Measurements from ENCODE around the gene MYPOP.
A peak's percentile ranks its signal among the peaks of the same experiment; 100 is the strongest.

The MYPOP gene

GRCh38 chr19:45911291-45911690 lies 8.9 kb upstream of the MYPOP start:
- TF ChIP-seq CTCF (IDR thresholded peaks at IDR 0.05; ENCODE audit: low read depth, low read length) = no peak
- no peak for DNase-seq (ENCODE audit: low read depth in 2 of 2)
- no peak overlapping the region for H3K4me3 ChIP-seq (replicated peaks in 1 of 2; ENCODE audit: low read depth in 2 of 2, low read length in 2 of 2)

DNA sequence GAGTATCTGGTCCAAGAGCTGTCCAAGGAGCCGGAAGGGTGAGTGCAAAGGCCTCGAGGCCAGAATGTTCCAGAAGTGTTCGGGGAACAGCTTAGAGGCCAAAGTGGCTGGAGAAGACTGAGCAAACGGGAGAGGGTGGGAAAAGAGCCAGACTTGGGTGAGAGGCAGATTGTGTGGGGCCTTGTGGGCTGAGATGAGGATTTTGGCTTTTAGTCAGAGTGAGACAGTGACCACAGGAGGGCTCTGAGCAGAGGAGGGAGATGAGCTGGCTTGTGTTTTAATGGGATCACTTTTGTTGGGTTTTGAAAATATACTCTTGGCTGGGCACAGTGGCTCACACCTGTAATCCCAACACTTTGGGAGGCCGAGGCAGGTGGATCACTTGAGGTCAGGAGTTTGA lies 6.5 kb upstream of the MYPOP start:
- DNase-seq (ENCODE audit: low read depth in 2 of 2) = peak in 1 of 2 donors; percentile 28
- no peak for TF ChIP-seq CTCF (IDR thresholded peaks at IDR 0.05; ENCODE audit: low read depth, low read length)
- no peak overlapping the region for H3K4me3 ChIP-seq (replicated peaks in 1 of 2; ENCODE audit: low read depth in 2 of 2, low read length in 2 of 2)

GRCh38 chr19:45906221-45906620 lies 3.8 kb upstream of the MYPOP start:
- H3K4me3 ChIP-seq (replicated peaks in 1 of 2; ENCODE audit: low read depth in 2 of 2, low read length in 2 of 2) = no peak overlapping the region
- DNase-seq (ENCODE audit: low read depth in 2 of 2) = peak; percentile 42 to 79
- TF ChIP-seq CTCF (IDR thresholded peaks at IDR 0.05; ENCODE audit: low read depth, low read length) = no peak

- H3K4me3 ChIP-seq (replicated peaks in 1 of 2; ENCODE audit: low read depth in 2 of 2, low read length in 2 of 2) = no peak overlapping the region
- TF ChIP-seq CTCF (IDR thresholded peaks at IDR 0.05; ENCODE audit: low read depth, low read length) = no peak
- no peak for DNase-seq (ENCODE audit: low read depth in 2 of 2)
These were observed 2.6 kb upstream of the MYPOP start for GRCh38 chr19:45905011-45905410.

DNA sequence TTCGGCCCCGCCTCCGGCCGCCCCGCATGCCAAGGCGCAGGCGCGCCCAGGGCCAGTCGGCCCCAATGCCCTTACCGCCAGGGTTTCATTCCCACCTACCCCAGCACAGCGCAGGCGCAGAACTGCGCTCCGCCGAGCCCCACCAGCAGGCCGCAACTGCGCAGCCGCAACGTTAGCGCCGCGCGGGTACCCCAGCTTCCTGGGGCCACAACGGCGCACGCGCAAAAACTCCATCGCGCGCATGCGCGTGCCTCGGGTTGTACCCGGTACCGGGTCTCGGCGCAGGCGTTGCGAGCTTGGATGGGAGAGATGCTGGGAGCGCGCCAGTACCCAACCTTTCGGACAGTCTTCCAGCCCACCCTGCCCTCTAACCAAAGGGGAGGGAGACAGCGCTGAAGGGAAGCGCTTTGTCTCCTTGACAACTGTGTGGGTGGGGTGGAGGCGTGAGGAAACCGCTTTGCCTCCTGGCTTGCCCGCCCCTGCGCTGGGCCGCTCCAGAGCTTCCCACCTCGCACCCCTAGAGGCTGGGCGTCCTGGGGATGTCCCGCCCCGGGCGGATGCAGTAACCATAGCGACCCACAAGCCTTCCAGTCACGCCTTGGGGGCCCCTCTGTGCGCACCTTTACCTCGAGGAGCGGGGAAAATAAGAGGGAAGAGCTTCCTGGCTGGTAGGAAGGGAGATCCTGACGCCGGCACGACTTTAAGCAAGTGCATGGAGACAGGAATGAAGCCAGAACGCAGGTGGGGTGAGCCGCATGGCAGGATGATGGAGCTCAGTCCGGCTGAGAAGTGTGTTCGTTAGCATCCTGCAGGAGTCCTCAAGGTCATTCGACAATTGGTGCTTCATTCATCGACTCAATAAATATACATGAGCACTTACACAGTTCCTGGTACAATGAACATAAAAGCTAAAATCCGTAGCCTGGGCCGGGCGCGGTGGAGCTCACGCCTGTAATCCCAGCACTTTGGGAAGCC lies 525 bp upstream of the MYPOP start:
- peak overlapping the region; percentile 80 to 82 for H3K4me3 ChIP-seq (replicated peaks in 1 of 2; ENCODE audit: low read depth in 2 of 2, low read length in 2 of 2)
- TF ChIP-seq CTCF (IDR thresholded peaks at IDR 0.05; ENCODE audit: low read depth, low read length) = no peak
- peak; percentile 98 for DNase-seq (ENCODE audit: low read depth in 2 of 2)

GRCh38 chr19:45901432-45901911 lies 941 bp downstream of the MYPOP start:
- DNase-seq (ENCODE audit: low read depth in 2 of 2) = peak; percentile 39 to 56
- no peak for TF ChIP-seq CTCF (IDR thresholded peaks at IDR 0.05; ENCODE audit: low read depth, low read length)
- H3K4me3 ChIP-seq (replicated peaks in 1 of 2; ENCODE audit: low read depth in 2 of 2, low read length in 2 of 2) = peak overlapping the region; percentile 80 to 82
